Heart right ventricle (tissue), 16 donors: ENCODE measurements around the gene FBXL5. TPM values are rescaled to one million over a fixed set of nuclear protein-coding genes. Genes with fewer than 3 reads are reported as not detected.

Experiments used
- ATAC-seq, 8 donors: fragments of 200-7000 bp; cut with Tn5 transposase; one replicate each; pipeline ENCODE4 v1.9.1; 2020; ENCODE audit warnings: mild to moderate bottlenecking in 8 of 8, moderate library complexity in 8 of 8, moderate number of reproducible peaks in 1 of 8
- DNase-seq, 2 donors: peaks; one replicate each; pipeline ENCODE4 v3.0.0-alpha.2; 2020
- H3K27ac ChIP-seq, 10 donors: fragments of 200-600 bp; sonication (generic) in 2 of 10; one replicate each; pipeline versions ENCODE4 v1.5.0 to v1.8.0; 2020 to 2022; ENCODE audit warnings: mild to moderate bottlenecking in 3 of 10
- H3K27me3 ChIP-seq, 7 donors: fragments of 200-600 bp; one replicate each; pipeline ENCODE4 v1.8.0; 2021 to 2022; ENCODE audit warnings: mild to moderate bottlenecking in 2 of 7
- H3K36me3 ChIP-seq, 9 donors: fragments of 200-600 bp; sonication (generic) in 1 of 9; one replicate each; pipeline versions ENCODE4 v1.5.0 to v1.8.0; 2020 to 2022; ENCODE audit warnings: mild to moderate bottlenecking in 2 of 9
- H3K4me1 ChIP-seq, 9 donors: fragments of 200-600 bp; sonication (generic) in 1 of 9; one replicate each; pipeline versions ENCODE4 v1.5.0 to v1.8.0; 2020 to 2022; ENCODE audit warnings: mild to moderate bottlenecking in 4 of 9
- H3K4me3 ChIP-seq, 10 donors: fragments of 200-600 bp; sonication (generic) in 2 of 10; one replicate each; pipeline versions ENCODE4 v1.5.0 to v1.8.0; 2020 to 2022; ENCODE audit warnings: mild to moderate bottlenecking in 7 of 10, moderate library complexity in 2 of 10
- H3K9me3 ChIP-seq, 11 donors: fragments of 200-600 bp in 10 of 11; sonication (generic) in 2 of 11; one replicate each; pipeline versions ENCODE4 v1.5.0 to v1.8.0; 2013 to 2022; ENCODE audit warnings: mild to moderate bottlenecking in 2 of 11, control low read depth in 1 of 11, moderate library complexity in 1 of 11
- WGBS, 2 donors: extraction: QIAGEN DNeasy Blood & Tissue Kit; methylation state at CpG; one replicate each; pipeline ENCODE4 v1.1.7; 2013; ENCODE audit warnings: inconsistent platforms in 1 of 2; 5-methylcytosine and 5-hydroxymethylcytosine counted together
- intact Hi-C, 10 donors: fragments of 100-400 bp; cut with DNase I; formaldehyde crosslinking; loops; one replicate each; pipeline versions ENCODE4 v1.11.1 to v1.14.2; 2022
- polyA plus RNA-seq, 2 donors: library from polyadenylated mRNA; stranded (reverse); fragments of 200-250 nt; gene quantifications; one replicate each; pipeline ENCODE4 v1.2.3, GENCODE V29; 2013
- total RNA-seq, 10 donors: library from RNA; stranded (reverse); fragmentation: NEBNext Ultra II Directional in 3 of 10; extraction: Animal tissue kit (Norgen Biotek cat#: 25700) in 3 of 10; gene quantifications; one replicate each; pipeline versions ENCODE4 v1.2.1 to v1.2.4, GENCODE V29; 2021 to 2023
- TF ChIP-seq, protein P1 (sequence below), 9 donors: fragments of 200-600 bp; sonication (generic) in 2 of 9; IDR thresholded peaks; one replicate each; pipeline versions ENCODE4 v1.5.0 to v1.8.0; 2021 to 2022; ENCODE audit warnings: antibody characterized with exemption in 9 of 9, mild to moderate bottlenecking in 5 of 9, moderate library complexity in 1 of 9
- donor health status: Arrhythmogenic right ventricular cardiomyopathy.
- donor health status: ischemic (EF 13 %, LVEDD 7.1; RV severe dilation, severe dysfunction).
- donor health status: healthy with polysubstance abuse.
- donor health status: DM: no; HTN: yes; CAD: no.
- donor health status: DM: no; HTN: no; CAD: no.
- donor health status: ischemic (EF 25% LVEDD 6.9; RV normal size, moderate dysfunction).
- donor health status: ischemic (EF 25% LVEDD 5.7; RV mildly dilated, moderate dysfunction).
- donor health status: healthy.
- donor health status: DM: yes; HTN: yes; CAD: no.
- donor health status: Ischemic cardiomyopathy.
- donor health status: ischemic (EF 35%, LVEDD 5.7; RV mildly dilated, moderate dysfunction).
- donor health status: nonischemic (EF 11% LVEDD 7.7; RV severe dilation, severe dysfunction).
- donor health status: DM: yes; HTN: yes; CAD: no.
- donor health status: PGD.
- donor health status: ischemic (EF 29% LVEDD 5.4; RV normal size, mild dysfunction).
- donor health status: nonischemic (EF 23%, LVEDD 6.1; RV moderate dilation, normal function).

Gene FBXL5
- total and polyA plus RNA-seq, 12 donors, result 32.8 to 102 (median 74.1) TPM

DNA sequence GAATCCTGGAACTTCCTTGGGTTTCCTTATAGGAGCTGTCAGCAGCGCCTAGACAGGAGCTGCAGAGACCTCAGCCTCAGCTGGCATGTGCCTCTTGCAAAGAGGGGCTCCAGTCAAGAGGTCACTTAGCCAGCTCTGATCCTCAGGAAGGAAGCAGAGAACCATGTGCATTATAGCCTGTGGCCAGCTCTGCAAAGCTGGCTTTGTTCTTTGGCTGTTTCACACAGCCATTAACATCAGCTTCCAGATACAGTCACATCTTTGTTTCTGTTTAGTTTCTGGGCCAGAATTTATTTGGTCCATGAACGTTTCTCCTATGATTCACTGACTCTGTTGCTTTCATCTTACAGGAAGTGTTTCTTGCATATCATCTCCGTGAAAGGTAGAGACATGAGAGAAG is 93.0 kb downstream of the FBXL5 start:
- H3K9me3 ChIP-seq, result no peaks in the 10 kb centered on the region
- DNase-seq, result no peak
- intact Hi-C loops, result no loop called here
- H3K27me3 ChIP-seq, result no peaks in the 10 kb centered on the region
- H3K4me1 ChIP-seq, result no peaks in the 10 kb centered on the region
- H3K27ac ChIP-seq, result no peak overlapping the region
- WGBS, 2 donors, result 71 to 73% methylated on average over 3 of the region's 3 CpGs
- H3K36me3 ChIP-seq, result peaks cover 0 to 91% (median 8%) of the 10 kb centered on the region in 9 donors
- ATAC-seq, result no peak
- TF ChIP-seq, protein P1, sequence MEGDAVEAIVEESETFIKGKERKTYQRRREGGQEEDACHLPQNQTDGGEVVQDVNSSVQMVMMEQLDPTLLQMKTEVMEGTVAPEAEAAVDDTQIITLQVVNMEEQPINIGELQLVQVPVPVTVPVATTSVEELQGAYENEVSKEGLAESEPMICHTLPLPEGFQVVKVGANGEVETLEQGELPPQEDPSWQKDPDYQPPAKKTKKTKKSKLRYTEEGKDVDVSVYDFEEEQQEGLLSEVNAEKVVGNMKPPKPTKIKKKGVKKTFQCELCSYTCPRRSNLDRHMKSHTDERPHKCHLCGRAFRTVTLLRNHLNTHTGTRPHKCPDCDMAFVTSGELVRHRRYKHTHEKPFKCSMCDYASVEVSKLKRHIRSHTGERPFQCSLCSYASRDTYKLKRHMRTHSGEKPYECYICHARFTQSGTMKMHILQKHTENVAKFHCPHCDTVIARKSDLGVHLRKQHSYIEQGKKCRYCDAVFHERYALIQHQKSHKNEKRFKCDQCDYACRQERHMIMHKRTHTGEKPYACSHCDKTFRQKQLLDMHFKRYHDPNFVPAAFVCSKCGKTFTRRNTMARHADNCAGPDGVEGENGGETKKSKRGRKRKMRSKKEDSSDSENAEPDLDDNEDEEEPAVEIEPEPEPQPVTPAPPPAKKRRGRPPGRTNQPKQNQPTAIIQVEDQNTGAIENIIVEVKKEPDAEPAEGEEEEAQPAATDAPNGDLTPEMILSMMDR (IDR thresholded peaks at IDR 0.05), result no peak
- no peak overlapping the region for H3K4me3 ChIP-seq

DNA sequence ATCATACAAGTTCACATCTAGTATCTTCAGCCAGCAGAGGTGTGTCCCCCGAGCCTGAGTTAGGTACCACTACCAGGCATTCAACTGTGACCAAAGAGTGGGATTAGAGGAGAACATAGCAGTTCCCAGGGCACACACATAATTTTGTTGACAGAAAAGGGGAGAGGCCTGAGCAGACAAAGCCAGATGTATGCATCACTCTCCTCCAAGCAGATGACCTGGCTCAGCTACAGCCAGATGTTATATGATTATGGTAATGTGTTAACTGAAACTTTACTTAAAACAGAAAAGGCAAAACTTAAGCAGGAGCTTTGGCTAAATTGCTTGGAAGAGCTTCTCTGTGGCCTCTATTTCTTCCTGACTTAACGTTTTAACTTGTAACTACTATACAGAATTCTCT is 96.6 kb downstream of the FBXL5 start:
- DNase-seq (no peak), ATAC-seq (no peak)
- Histone ChIP-seq H3K27me3 (no peaks in the 10 kb centered on the region), H3K9me3 (no peaks in the 10 kb centered on the region), H3K4me1 (no peaks in the 10 kb centered on the region), H3K36me3 (peaks cover 0 to 91% (median 10%) of the 10 kb centered on the region in 9 donors), H3K4me3 (no peak overlapping the region), H3K27ac (no peak overlapping the region)
- TF ChIP-seq, protein P1 (IDR thresholded peaks at IDR 0.05), result no peak
- intact Hi-C loops, result no loop called here
- 90 to 97% methylated on average over 2 of the region's 2 CpGs for WGBS, 2 donors

DNA sequence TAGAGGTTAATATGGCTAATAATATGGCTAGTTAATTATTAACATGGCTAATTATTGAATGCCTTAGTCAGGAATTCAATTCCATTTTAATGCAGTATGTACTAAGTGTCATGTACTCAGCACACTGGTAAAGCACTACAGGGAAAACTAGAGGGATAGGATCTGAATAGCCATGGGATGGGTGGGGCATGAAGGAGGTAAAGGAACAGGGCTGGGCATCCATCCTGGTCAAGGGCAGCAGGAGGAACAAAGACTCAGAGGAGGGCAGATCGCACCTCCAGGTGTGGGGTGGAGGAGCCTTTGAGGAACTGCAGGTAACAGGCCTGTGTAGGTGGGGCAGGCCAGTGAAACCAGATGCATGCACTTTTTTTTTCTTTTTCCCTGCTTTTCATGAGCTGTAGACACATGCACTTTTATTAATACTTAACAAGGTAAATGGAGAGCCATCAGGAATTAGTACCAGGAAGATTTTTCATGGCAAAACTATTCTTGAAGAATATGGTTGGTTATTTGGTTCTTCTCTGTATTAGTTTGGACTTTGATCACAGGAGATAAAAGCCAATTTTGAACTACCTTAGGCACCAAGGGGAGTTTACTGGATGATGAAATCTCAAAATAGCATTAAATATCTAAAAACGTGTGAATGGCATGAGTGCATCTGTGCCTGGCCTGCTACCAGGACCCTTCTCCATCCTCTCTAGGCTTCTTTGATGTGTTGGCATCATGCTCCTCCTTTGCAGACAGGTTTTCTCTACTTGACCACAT is 97.2 kb downstream of the FBXL5 start:
- intact Hi-C loops, result no loop called here
- no peak overlapping the region for H3K4me3 ChIP-seq
- no peaks in the 10 kb centered on the region for H3K9me3 ChIP-seq
- DNase-seq, result no peak
- ATAC-seq, result no peak
- H3K36me3 ChIP-seq, result peaks cover 0 to 91% (median 10%) of the 10 kb centered on the region in 9 donors
- no peaks in the 10 kb centered on the region for H3K27me3 ChIP-seq
- no peak overlapping the region for H3K27ac ChIP-seq
- WGBS, 2 donors, result 85 to 89% methylated on average over 2 of the region's 2 CpGs
- TF ChIP-seq, protein P1 (IDR thresholded peaks at IDR 0.05), result no peak
- H3K4me1 ChIP-seq, result no peaks in the 10 kb centered on the region

DNA sequence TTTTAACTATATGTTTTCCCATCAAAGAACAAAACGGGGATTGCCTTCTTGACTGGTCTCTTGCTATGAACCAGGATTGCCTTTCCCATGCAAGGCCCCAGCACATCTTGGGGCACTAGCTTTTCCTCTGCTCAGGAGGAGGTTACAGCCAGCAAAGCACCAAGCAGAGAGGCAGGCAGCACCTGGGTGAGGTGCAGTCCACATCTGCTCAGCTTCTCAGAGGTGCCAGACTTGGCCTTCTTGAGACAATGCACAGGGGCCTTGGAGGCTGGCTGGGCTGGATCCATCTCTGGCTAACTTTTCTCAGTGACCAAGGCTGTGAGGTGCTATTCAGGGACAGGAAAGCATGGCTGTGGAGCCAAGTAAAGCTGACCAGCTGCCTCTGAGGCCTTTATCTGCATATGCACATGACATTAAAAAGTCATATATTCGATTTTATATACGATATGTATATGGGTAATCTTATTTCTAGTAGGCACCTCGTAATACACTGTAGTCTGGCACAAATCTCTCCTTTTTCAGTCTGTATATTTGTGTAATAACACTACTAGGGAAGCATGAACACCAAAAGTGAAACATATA is 98.6 kb downstream of the FBXL5 start:
- ATAC-seq (no peak), DNase-seq (no peak)
- 94 to 95% methylated on average over 4 of the region's 4 CpGs for WGBS, 2 donors
- Histone ChIP-seq H3K4me1 (no peaks in the 10 kb centered on the region), H3K36me3 (peaks cover 0 to 91% (median 10%) of the 10 kb centered on the region in 9 donors), H3K27me3 (no peaks in the 10 kb centered on the region), H3K4me3 (no peak overlapping the region), H3K27ac (no peak overlapping the region), H3K9me3 (no peaks in the 10 kb centered on the region)
- TF ChIP-seq, protein P1 (IDR thresholded peaks at IDR 0.05), result no peak
- intact Hi-C loops, result no loop called here

Other genes with a start within 250 kb of the FBXL5 start
- gene C1QTNF7, start 227.3 kb downstream of the FBXL5 start, total RNA-seq, result 1 to 10 TPM in 8 of 10 donors, under 1 TPM in 2; 0.30 to 2.7 (median 1.5) TPM
- 1 to 10 TPM in 1 of 2 donors, under 1 TPM in 1; 0.38 to 2.3 TPM for gene C1QTNF7, start 227.3 kb downstream of the FBXL5 start, polyA plus RNA-seq
- gene CC2D2A, start 185.5 kb downstream of the FBXL5 start, total RNA-seq, result 10 to 100 TPM in 3 of 10 donors, 1 to 10 TPM in 7; 4.0 to 10.8 (median 8.3) TPM
- 1 to 10 TPM; 3.2 to 5.0 TPM for gene CC2D2A, start 185.5 kb downstream of the FBXL5 start, polyA plus RNA-seq
- gene FAM200B, start 26.5 kb upstream of the FBXL5 start, total RNA-seq, result 10 to 100 TPM; 19.7 to 38.7 (median 30.3) TPM
- 10 to 100 TPM; 21.7 to 23.2 TPM for gene FAM200B, start 26.5 kb upstream of the FBXL5 start, polyA plus RNA-seq
- gene BST1, start 47.7 kb upstream of the FBXL5 start, total RNA-seq, result 1 to 10 TPM; 1.3 to 5.7 (median 3.2) TPM
- gene BST1, start 47.7 kb upstream of the FBXL5 start, polyA plus RNA-seq, result 1 to 10 TPM; 2.3 to 2.9 TPM
- gene CD38, start 123.0 kb upstream of the FBXL5 start, total RNA-seq, result 10 to 100 TPM in 1 of 10 donors, 1 to 10 TPM in 7, under 1 TPM in 2; 0.68 to 11.3 (median 3.3) TPM
- gene CD38, start 123.0 kb upstream of the FBXL5 start, polyA plus RNA-seq, result 1 to 10 TPM; 1.3 to 3.7 TPM